GM23338 (cell line): ENCODE results near the gene C18orf32. TPM values are rescaled to one million over a fixed set of nuclear protein-coding genes. Genes with fewer than 3 reads are reported as not detected.

Experiments
- EZH2 ChIP-seq: fragments of 200-600 bp; sonication (generic); IDR thresholded peaks from one replicate; pipeline ENCODE4 v1.8.0; 2017; ENCODE audit warnings: antibody characterized with exemption, mild to moderate bottlenecking, low read depth; ENCODE audit not compliant: unreplicated experiment
- NANOG ChIP-seq: IDR thresholded peaks from 2 replicates; pipeline ENCODE4 v1.6.1; 2016; ENCODE audit warnings: antibody characterized with exemption, borderline replicate concordance
- ZNF114 ChIP-seq: fragments of 250-450 bp; sonication (Bioruptor Pico); IDR thresholded peaks from 2 replicates; pipeline ENCODE4 v1.5.0; 2020; ENCODE audit warnings: mild to moderate bottlenecking, moderate library complexity
- ZNF331 ChIP-seq: fragments of 250-450 bp; sonication (Bioruptor Pico); IDR thresholded peaks from 2 replicates; pipeline ENCODE4 v1.5.0; 2020; ENCODE audit warnings: low read depth, mild to moderate bottlenecking, moderate library complexity
- polyA plus RNA-seq: library from polyadenylated mRNA; unstranded; fragments of >200 nt; fragmentation: Nextera tagmentation; extraction: Ambion mirVana; gene quantifications from 2 replicates; pipeline ENCODE4 v1.2.1, GENCODE V29; 2016
- total RNA-seq: library from RNA; depleted of rRNA; stranded (reverse); fragments of >200 nt; shearing (Covaris generic); gene quantifications from 2 replicates; pipeline ENCODE4 v1.2.3, GENCODE V29; 2014
- TF ChIP-seq, protein P1 (sequence below): fragments of 250-450 bp; sonication (Bioruptor Pico); IDR thresholded peaks from 2 replicates; pipeline ENCODE4 v1.5.0; 2020; ENCODE audit warnings: mild to moderate bottlenecking, moderate library complexity
- TF ChIP-seq, protein P2 (sequence below): IDR thresholded peaks from one replicate; pipeline ENCODE4 v1.6.1; 2018; ENCODE audit warnings: antibody characterized with exemption; ENCODE audit not compliant: unreplicated experiment
- TF ChIP-seq, protein P3 (sequence below), 2 experiments: fragments of 200-600 bp in 1 of 2; sonication (generic) in 1 of 2; conservative IDR thresholded peaks; 2 replicates each; pipeline versions ENCODE4 v1.5.1 to v1.6.1; 2016 to 2017; ENCODE audit warnings: antibody characterized with exemption in 2 of 2, low read depth in 2 of 2, mild to moderate bottlenecking in 2 of 2, moderate library complexity in 1 of 2

Gene C18orf32
- total and polyA plus RNA-seq, 2 experiments from 2014 or later: 25.3 to 72.4 TPM

DNA sequence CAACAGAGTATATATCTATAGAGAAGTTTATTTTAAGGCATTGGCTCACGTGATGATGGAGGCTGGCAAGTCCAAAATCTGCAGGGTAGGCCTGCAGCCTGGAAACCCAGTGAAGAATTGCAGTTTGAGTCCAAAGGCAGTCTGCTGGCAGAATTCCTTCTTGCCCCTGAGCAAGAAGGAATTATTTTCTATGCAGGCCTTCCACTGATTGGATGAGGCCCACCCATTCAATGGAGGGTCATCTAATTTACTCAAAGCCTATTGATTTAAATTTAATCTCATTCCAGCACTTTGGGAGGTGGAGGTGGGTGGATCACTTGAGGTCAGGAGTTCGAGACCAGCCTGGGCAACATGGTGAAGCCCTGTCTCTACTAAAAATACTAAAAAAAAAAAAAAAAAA, 30.4 kb upstream of the C18orf32 start (continued):
- TF ChIP-seq, protein P1, sequence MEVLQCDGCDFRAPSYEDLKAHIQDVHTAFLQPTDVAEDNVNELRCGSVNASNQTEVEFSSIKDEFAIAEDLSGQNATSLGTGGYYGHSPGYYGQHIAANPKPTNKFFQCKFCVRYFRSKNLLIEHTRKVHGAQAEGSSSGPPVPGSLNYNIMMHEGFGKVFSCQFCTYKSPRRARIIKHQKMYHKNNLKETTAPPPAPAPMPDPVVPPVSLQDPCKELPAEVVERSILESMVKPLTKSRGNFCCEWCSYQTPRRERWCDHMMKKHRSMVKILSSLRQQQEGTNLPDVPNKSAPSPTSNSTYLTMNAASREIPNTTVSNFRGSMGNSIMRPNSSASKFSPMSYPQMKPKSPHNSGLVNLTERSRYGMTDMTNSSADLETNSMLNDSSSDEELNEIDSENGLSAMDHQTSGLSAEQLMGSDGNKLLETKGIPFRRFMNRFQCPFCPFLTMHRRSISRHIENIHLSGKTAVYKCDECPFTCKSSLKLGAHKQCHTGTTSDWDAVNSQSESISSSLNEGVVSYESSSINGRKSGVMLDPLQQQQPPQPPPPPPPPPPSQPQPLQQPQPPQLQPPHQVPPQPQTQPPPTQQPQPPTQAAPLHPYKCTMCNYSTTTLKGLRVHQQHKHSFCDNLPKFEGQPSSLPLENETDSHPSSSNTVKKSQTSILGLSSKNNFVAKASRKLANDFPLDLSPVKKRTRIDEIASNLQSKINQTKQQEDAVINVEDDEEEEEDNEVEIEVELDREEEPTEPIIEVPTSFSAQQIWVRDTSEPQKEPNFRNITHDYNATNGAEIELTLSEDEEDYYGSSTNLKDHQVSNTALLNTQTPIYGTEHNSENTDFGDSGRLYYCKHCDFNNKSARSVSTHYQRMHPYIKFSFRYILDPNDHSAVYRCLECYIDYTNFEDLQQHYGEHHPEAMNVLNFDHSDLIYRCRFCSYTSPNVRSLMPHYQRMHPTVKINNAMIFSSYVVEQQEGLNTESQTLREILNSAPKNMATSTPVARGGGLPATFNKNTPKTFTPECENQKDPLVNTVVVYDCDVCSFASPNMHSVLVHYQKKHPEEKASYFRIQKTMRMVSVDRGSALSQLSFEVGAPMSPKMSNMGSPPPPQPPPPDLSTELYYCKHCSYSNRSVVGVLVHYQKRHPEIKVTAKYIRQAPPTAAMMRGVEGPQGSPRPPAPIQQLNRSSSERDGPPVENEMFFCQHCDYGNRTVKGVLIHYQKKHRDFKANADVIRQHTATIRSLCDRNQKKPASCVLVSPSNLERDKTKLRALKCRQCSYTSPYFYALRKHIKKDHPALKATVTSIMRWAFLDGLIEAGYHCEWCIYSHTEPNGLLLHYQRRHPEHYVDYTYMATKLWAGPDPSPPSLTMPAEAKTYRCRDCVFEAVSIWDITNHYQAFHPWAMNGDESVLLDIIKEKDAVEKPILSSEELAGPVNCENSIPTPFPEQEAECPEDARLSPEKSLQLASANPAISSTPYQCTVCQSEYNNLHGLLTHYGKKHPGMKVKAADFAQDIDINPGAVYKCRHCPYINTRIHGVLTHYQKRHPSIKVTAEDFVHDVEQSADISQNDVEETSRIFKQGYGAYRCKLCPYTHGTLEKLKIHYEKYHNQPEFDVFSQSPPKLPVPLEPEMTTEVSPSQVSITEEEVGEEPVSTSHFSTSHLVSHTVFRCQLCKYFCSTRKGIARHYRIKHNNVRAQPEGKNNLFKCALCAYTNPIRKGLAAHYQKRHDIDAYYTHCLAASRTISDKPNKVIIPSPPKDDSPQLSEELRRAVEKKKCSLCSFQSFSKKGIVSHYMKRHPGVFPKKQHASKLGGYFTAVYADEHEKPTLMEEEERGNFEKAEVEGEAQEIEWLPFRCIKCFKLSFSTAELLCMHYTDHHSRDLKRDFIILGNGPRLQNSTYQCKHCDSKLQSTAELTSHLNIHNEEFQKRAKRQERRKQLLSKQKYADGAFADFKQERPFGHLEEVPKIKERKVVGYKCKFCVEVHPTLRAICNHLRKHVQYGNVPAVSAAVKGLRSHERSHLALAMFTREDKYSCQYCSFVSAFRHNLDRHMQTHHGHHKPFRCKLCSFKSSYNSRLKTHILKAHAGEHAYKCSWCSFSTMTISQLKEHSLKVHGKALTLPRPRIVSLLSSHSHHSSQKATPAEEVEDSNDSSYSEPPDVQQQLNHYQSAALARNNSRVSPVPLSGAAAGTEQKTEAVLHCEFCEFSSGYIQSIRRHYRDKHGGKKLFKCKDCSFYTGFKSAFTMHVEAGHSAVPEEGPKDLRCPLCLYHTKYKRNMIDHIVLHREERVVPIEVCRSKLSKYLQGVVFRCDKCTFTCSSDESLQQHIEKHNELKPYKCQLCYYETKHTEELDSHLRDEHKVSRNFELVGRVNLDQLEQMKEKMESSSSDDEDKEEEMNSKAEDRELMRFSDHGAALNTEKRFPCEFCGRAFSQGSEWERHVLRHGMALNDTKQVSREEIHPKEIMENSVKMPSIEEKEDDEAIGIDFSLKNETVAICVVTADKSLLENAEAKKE (CRISPR knock-in tag): no peak
- no peak for TF ChIP-seq EZH2
- TF ChIP-seq NANOG: no peak
- TF ChIP-seq, protein P2, sequence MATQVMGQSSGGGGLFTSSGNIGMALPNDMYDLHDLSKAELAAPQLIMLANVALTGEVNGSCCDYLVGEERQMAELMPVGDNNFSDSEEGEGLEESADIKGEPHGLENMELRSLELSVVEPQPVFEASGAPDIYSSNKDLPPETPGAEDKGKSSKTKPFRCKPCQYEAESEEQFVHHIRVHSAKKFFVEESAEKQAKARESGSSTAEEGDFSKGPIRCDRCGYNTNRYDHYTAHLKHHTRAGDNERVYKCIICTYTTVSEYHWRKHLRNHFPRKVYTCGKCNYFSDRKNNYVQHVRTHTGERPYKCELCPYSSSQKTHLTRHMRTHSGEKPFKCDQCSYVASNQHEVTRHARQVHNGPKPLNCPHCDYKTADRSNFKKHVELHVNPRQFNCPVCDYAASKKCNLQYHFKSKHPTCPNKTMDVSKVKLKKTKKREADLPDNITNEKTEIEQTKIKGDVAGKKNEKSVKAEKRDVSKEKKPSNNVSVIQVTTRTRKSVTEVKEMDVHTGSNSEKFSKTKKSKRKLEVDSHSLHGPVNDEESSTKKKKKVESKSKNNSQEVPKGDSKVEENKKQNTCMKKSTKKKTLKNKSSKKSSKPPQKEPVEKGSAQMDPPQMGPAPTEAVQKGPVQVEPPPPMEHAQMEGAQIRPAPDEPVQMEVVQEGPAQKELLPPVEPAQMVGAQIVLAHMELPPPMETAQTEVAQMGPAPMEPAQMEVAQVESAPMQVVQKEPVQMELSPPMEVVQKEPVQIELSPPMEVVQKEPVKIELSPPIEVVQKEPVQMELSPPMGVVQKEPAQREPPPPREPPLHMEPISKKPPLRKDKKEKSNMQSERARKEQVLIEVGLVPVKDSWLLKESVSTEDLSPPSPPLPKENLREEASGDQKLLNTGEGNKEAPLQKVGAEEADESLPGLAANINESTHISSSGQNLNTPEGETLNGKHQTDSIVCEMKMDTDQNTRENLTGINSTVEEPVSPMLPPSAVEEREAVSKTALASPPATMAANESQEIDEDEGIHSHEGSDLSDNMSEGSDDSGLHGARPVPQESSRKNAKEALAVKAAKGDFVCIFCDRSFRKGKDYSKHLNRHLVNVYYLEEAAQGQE: no peak
- no peak for TF ChIP-seq ZNF331 (CRISPR knock-in tag)
- TF ChIP-seq, protein P3, sequence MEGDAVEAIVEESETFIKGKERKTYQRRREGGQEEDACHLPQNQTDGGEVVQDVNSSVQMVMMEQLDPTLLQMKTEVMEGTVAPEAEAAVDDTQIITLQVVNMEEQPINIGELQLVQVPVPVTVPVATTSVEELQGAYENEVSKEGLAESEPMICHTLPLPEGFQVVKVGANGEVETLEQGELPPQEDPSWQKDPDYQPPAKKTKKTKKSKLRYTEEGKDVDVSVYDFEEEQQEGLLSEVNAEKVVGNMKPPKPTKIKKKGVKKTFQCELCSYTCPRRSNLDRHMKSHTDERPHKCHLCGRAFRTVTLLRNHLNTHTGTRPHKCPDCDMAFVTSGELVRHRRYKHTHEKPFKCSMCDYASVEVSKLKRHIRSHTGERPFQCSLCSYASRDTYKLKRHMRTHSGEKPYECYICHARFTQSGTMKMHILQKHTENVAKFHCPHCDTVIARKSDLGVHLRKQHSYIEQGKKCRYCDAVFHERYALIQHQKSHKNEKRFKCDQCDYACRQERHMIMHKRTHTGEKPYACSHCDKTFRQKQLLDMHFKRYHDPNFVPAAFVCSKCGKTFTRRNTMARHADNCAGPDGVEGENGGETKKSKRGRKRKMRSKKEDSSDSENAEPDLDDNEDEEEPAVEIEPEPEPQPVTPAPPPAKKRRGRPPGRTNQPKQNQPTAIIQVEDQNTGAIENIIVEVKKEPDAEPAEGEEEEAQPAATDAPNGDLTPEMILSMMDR (conservative IDR thresholded peaks at IDR 0.05; ENCODE audit: low read depth in 2 of 2): no peak
- no peak for TF ChIP-seq ZNF114
